ENCODE measurements around the gene PSMD1.
A peak's percentile ranks its signal among the peaks of the same experiment; 100 is the strongest.

DNA sequence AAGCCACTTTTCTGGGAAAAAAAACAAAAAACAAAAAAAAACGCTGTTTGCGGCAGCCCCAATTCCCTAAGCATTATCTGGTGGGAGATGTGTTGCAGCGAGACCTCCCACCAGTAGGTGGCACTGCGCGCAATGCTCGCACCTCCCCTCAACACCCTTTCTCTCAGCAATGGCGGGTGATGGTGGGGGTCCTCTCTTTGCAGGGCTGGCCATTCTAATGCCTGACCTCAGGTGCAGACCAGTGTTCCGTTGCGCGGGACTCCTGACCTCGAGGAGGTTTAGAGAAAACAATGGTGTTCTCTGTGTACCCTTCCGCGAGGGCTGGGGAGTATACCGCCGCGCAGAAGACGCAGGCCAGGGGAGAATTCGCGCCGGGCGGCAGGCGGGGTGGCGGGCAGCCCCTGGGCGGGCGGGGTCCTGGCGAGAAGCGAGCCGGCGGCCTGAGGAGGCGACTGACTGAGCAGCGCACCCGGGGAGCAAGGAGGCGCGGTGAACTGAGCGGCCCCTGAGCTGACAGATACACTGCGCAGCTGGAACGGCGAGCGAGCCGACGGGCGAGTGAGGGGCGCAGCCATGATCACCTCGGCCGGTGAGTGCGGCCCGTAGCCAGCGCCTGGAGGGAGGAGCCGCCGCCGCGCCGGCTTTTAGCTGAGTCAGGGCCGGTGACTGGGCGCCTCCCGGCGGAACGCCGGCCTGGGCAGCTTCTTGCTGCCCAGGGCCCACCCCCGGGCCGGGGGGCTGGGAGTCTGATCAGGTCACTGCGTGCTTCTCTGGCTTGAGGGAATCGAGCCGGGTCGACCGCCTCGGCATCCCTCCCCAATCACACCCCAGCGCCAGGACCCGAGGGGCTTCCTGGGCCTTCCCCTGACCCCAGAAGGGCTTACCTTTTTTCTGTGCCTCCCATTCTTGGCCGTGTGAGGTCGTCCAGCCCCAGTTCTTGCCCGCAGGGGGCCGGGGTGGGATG, at the start of gene PSMD1:
- TF ChIP-seq, protein P1, sequence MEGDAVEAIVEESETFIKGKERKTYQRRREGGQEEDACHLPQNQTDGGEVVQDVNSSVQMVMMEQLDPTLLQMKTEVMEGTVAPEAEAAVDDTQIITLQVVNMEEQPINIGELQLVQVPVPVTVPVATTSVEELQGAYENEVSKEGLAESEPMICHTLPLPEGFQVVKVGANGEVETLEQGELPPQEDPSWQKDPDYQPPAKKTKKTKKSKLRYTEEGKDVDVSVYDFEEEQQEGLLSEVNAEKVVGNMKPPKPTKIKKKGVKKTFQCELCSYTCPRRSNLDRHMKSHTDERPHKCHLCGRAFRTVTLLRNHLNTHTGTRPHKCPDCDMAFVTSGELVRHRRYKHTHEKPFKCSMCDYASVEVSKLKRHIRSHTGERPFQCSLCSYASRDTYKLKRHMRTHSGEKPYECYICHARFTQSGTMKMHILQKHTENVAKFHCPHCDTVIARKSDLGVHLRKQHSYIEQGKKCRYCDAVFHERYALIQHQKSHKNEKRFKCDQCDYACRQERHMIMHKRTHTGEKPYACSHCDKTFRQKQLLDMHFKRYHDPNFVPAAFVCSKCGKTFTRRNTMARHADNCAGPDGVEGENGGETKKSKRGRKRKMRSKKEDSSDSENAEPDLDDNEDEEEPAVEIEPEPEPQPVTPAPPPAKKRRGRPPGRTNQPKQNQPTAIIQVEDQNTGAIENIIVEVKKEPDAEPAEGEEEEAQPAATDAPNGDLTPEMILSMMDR (IDR thresholded peaks at IDR 0.05; ENCODE audit: extremely low read depth in 1 of 2, insufficient read depth in 1 of 2, low read depth in 1 of 2, low read length in 2 of 2): peak; percentile 97 to 98
- TF ChIP-seq EZH2 (IDR thresholded peaks at IDR 0.05; ENCODE audit: borderline replicate concordance, low read depth, low read length, severe bottlenecking) (no peak), POLR2A (IDR thresholded peaks at IDR 0.05; ENCODE audit: low read depth, low read length) (peak; percentile 71)
